ENCODE measurements around the gene F9. TPM values are rescaled to one million over a fixed set of nuclear protein-coding genes. Genes with fewer than 3 reads are reported as not detected.

F9 gene
- total RNA-seq, 3 donors from 2014 or later: not detected

- Histone ChIP-seq H3K36me3 (no peaks in the 10 kb centered on the region), H3K4me1 (no peaks in the 10 kb centered on the region), H3K27ac (no peak overlapping the region), H3K4me3 (no peak overlapping the region), H3K27me3 (peaks cover 0 to 52% of the 10 kb centered on the region in 2 donors), H3K9me3 (no peaks in the 10 kb centered on the region)
- no peak for DNase-seq (ENCODE audit: low spot score in 2 of 2)
- TF ChIP-seq POLR2A (IDR thresholded peaks at IDR 0.05): no peak
- TF ChIP-seq CTCF (IDR thresholded peaks at IDR 0.05): no peak
- no peak for TF ChIP-seq POLR2AphosphoS5 (IDR thresholded peaks at IDR 0.05)
- intact Hi-C loops (cut with DNase I; ENCODE audit: low total_unique reads): no loop called here
Observed at GRCh38 chrX:139554991-139555675, 24.6 kb downstream of the F9 start.

- intact Hi-C loops (cut with DNase I; ENCODE audit: low total_unique reads): no loop called here
Observed at GRCh38 chrX:139559383-139560042, 29.0 kb downstream of the F9 start.

GRCh38 chrX:139560221-139560620 lies 29.7 kb downstream of the F9 start:
- Histone ChIP-seq H3K27ac (no peak overlapping the region), H3K36me3 (no peaks in the 10 kb centered on the region), H3K4me3 (no peak overlapping the region), H3K27me3 (peaks cover 0 to 32% of the 10 kb centered on the region in 2 donors), H3K9me3 (no peaks in the 10 kb centered on the region), H3K4me1 (no peaks in the 10 kb centered on the region)
- DNase-seq (ENCODE audit: low spot score in 2 of 2): no peak
- TF ChIP-seq POLR2AphosphoS5 (IDR thresholded peaks at IDR 0.05) (no peak), POLR2A (IDR thresholded peaks at IDR 0.05) (no peak), CTCF (IDR thresholded peaks at IDR 0.05) (no peak)
- intact Hi-C loops (cut with DNase I; ENCODE audit: low total_unique reads): no loop called here

More at GRCh38 chrX:139559383-139560042, 29.0 kb downstream of the F9 start:
- DNase-seq (ENCODE audit: low spot score in 2 of 2): no peak
- Histone ChIP-seq H3K27ac (no peak overlapping the region), H3K4me3 (no peak overlapping the region), H3K36me3 (no peaks in the 10 kb centered on the region), H3K9me3 (no peaks in the 10 kb centered on the region), H3K27me3 (peaks cover 0 to 36% of the 10 kb centered on the region in 2 donors), H3K4me1 (no peaks in the 10 kb centered on the region)
- peak in 2 of 3 donors; percentile 28 to 51 for TF ChIP-seq CTCF (IDR thresholded peaks at IDR 0.05)
- TF ChIP-seq POLR2A (IDR thresholded peaks at IDR 0.05): no peak

GRCh38 chrX:139563251-139563650 lies 32.7 kb downstream of the F9 start:
- no peak overlapping the region for H3K27ac ChIP-seq
- no peaks in the 10 kb centered on the region for H3K36me3 ChIP-seq
- H3K4me3 ChIP-seq: no peak overlapping the region
- no peak for TF ChIP-seq POLR2AphosphoS5 (IDR thresholded peaks at IDR 0.05)
- TF ChIP-seq CTCF (IDR thresholded peaks at IDR 0.05): no peak
- TF ChIP-seq POLR2A (IDR thresholded peaks at IDR 0.05): no peak
- H3K9me3 ChIP-seq: no peaks in the 10 kb centered on the region
- DNase-seq (ENCODE audit: low spot score in 2 of 2): no peak
- intact Hi-C loops (cut with DNase I; ENCODE audit: low total_unique reads): no loop called here
- no peaks in the 10 kb centered on the region for H3K4me1 ChIP-seq
- peaks cover 0 to 12% of the 10 kb centered on the region in 2 donors for H3K27me3 ChIP-seq

- no peaks in the 10 kb centered on the region for H3K36me3 ChIP-seq
- no peak for DNase-seq (ENCODE audit: low spot score in 2 of 2)
- H3K4me3 ChIP-seq: no peak overlapping the region
- peaks cover 0 to 26% of the 10 kb centered on the region in 2 donors for H3K27me3 ChIP-seq
- no peak for TF ChIP-seq POLR2A (IDR thresholded peaks at IDR 0.05)
- TF ChIP-seq CTCF (IDR thresholded peaks at IDR 0.05): no peak
- TF ChIP-seq POLR2AphosphoS5 (IDR thresholded peaks at IDR 0.05): no peak
- no peaks in the 10 kb centered on the region for H3K4me1 ChIP-seq
- intact Hi-C loops (cut with DNase I; ENCODE audit: low total_unique reads): no loop called here
- no peaks in the 10 kb centered on the region for H3K9me3 ChIP-seq
- H3K27ac ChIP-seq: no peak overlapping the region
Observed at GRCh38 chrX:139566981-139567380, 36.4 kb downstream of the F9 start.

Data from breast epithelium (tissue), 4 donors.